ENCODE measurements around the gene MBTD1.

MBTD1 gene

GRCh38 chr17:51142597-51142996 is 117.3 kb downstream of the MBTD1 start:
- no peak for DNase-seq

DNA sequence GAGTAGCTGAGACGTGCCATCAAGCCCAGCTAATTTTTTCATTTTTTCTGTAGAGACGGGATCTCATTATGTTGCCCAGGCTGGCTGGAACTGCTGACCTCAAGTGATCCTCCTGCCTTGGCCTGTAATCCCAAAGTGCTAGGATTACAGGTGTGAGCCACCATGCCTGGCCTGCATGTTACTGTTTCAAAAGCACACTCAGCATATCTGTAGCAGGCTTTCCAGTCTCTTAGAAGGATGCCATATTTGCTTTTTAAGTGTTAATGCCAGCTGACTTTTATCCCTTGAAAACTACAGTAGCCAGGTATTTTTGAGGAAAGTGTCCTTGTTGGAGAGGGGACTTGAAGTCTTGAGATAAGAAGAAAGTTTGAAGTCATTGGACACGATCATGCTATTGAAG is 123.9 kb downstream of the MBTD1 start:
- DNase-seq = no peak

- DNase-seq = no peak
Observed at GRCh38 chr17:51133365-51133764, 126.5 kb downstream of the MBTD1 start.

DNA sequence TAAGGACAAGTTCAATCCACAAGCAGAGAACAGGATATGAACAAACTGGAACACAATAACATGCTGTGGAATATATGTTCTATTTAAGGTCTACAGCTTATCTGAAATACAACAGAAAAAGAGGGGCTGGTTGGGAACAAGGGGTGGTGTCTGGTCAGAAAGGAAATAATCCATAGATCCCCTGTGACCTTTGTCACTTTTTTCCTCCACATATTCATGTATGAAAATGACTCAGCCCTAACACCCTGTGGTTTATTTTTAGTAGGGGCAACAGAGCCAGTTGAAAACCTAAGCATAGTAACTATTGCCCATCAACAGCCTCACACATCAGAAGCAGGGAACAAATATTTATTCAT is 126.9 kb downstream of the MBTD1 start:
- no peak for DNase-seq

GRCh38 chr17:51128076-51128475 is 131.8 kb downstream of the MBTD1 start:
- DNase-seq = no peak
